HG02973 (cell line): ENCODE data around the gene ARL16.

Experiments
- ATAC-seq: cut with Tn5 transposase; IDR thresholded peaks from one replicate; pipeline ENCODE4 v1.9.1; 2021; ENCODE audit warnings: moderate library complexity; ENCODE audit not compliant: unreplicated experiment

ARL16 gene

DNA sequence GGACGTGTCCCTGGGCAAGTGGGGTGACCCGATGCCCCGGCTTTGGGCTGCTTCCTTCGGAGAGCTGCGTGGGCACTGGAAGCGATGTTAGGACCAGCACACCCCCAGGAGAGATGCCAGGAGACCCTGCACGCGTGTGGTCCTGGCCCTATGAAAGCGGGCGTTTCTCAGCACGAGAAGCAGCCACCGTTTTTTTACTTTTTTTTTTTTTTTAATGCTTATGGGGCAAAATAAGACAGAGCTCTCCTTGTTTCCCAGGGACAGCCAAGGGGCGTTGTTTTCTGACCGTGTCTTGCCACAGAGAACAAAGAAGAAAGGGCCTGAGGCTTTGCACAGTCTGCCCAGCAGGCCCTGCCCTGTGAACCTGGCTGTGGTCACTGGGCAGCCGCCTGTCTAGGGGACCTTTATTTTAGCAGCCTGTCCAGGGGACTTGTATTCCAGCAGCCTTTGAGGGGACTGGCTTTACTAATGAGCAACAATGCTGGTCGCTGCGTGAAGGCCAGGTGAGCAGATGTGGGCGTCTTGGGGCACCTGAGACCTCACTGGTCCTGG, 29.5 kb upstream of the ARL16 start:
- ATAC-seq, result no peak

DNA sequence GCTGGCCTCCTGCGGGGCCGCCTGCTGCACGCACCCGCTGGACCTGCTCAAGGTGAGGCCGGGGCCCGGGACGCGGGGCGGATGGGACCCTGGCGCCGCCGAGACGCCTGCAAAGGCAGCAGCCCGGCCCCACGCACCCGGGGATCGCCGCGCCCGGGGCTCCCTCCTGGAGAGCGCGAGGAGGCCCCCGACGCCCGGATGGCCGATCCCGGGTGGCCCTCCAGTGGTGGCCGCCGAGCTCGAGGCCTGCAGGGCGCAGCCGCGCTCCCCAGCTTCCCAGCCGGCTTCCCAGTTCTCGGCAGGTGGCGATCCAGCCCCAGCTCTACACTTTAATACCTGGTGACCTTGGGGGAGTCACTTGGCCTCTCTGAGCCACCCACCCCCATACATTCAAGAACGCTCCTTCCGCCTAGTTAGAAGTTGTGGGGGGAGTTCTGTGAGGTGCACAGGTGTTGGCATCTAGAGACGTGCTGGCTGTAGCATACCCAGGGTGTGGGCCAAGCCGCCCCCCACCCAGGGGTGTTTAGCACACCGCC, 28.9 kb upstream of the ARL16 start:
- ATAC-seq, result peak; percentile 2

DNA sequence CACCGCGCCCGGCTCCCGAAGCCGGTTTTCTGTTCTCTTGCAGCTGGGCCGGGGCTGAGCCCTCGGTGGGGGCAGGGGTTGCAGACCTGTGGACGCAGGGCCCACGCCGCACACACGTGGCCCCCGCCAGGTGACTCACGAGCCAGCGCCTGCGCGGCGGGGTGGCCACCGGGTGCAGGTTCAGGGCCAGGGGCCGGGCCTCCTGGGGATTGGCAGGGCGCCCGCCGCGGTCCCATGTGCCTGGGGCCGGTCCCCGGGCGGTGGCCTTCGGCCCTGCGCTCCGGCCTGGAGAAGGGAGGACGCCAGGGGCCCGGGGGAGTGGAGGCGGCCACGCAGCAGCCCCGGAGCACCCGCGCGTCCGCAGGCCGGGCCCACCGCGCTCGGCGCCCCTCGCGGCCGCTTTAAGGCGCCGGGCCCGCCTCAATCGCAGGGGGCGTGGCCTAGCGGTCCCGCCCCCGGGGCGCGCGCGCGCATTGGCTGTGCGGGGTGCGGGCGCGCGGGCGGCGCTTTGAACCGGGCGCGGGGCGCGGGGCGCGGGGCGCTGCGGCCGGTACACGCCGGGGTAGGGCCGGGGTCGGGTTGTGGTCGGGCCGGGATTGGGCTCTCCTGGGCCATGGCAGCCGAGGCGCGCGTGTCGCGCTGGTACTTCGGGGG, 28.3 kb upstream of the ARL16 start, which contains the start of gene SLC25A10:
Gene SLC25A10 (plus strand): TSS at position 471 of the 654 bp plus-strand sequence. CDS start 143 bp downstream, at position 614.
- peak; percentile 58 for ATAC-seq

DNA sequence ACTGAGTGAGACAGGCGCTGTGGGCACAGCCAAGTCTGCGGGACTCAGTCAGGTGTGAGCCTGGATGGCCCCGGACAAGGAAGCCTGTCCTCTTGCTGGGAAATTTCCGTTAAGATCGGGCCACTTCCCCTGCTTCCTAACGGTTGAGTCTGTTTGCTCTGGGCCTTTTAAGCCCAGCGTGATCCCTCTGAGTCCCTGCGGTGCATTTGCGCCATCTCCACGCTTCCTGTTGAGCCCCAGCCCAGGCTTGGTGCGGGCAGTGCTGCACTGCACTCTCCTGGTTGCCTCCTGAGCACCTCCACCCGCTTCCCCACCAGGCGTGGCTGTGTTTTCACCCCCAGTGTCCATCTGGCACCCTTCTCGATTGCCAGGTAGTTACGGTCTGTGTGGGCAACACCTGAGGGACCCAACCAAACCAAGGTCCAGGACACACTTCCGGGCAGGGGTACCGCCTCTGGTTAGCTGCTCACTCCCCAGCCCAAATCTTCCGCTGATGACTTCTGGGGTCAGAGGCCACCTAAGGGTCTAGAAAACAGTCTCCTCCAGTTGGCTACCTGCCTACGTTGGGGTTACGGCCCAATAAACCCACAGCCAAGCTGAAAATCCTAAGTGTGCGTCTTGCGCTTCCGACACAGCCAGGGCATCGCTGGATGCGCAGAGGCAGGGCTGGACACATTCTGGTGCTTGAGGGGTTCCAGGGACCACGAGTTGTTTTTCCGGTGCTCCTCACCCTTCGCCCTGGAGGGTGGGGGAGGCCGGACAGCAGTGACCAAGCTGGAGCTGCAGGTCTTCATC, 27.1 kb upstream of the ARL16 start:
- no peak for ATAC-seq

DNA sequence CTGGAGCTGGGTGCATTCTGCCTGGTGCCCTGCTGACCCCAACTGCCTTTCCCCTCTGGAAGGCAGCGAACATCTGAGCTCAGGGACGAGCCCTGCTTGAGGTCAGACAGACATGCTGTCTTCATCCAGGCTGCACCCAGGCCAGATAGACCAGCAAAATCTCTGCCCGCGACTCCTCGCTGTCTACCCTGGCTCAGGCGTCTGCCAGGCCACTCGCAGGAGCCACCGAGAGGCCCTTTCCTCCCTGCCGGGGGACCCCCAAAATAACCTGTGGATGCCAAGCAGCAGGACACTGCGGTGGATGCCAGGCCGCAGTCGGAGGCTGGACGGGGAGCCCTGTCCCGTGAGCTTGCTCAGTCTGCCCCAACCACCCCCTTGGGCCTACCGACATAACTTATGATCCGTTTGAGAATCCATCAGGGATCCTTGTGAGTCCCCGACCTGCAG, 25.2 kb upstream of the ARL16 start:
- no peak for ATAC-seq

DNA sequence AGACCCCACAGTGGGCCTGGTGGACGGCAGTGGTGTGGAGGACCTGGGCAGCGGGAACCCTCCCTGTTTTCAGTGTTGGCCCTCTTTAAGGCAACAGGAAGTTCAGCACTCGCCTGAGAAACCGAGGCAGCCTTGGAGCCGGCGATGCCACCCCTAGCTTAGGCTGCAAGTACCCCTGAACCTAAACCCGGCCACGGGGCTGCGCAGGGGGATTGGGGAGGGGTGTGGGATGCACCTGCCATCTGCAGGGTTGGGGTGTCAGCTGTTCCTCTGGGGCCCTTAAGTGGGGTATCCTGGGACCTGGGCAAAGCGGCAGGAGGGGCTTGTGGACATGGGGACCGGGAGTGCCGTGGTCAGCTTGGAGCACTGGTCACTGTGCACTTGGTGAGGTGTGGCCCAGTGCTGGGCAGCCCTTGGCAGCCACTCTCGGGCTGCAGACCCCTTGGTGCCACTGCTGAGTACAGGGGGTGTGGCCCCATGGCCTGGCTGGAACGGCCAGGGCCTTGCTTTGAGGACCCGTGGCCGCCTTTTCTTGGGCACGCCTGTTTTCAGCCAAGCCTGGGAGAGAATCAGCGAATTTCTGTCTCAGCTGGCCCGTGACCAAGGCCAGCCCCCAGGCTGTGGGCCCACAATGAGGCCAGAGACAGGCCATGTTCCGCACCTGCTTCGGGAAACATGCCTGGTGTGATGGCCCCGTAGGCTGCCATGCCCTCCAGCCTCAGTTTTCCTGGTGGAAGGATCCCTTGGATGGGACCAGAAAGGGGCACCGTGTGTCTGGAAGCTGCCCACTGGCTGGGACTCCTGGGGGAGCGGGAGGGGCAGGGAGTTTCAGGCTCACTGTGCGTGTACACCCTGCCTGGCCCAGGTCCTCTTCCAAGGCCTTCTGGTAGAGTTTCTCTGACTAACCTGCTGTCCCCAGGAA, 24.4 kb upstream of the ARL16 start:
- no peak for ATAC-seq

DNA sequence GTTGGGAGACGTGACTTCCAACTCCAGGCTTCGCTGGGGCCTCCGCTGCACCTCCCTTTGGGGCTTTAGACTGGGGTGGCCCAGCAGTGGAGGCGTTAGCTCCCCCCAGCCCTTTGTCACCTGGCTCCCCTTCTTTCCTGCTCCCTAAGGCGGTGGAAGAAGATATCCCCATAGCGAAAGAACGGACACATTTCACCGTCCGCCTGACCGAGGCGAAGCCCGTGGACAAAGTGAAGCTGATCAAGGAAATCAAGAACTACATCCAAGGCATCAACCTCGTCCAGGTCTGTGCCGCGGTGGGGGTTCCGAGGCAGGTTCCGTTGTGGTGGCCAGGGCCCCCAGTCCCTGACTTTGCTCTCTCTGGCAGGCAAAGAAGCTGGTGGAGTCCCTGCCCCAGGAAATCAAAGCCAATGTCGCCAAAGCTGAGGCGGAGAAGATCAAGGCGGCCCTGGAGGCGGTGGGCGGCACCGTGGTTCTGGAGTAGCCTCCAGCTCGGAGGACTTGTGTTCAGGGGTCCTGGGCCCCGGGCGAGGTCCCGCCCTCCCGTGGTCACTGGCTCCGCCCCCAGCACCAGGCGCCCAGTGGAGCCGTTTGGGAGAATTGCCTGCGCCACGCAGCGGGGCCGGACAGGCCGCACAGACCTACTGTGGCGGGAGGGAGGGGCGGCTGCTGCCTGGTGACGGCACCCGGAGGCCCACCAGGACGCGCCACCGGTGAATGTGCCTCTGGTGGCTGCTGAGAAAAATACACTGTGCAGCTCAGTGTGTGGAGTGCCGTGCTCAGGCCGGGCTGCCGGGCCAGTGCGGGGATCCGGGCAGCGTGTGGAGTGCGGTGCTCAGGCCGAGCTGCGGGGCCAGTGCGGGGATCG, 23.4 kb upstream of the ARL16 start:
- no peak for ATAC-seq

DNA sequence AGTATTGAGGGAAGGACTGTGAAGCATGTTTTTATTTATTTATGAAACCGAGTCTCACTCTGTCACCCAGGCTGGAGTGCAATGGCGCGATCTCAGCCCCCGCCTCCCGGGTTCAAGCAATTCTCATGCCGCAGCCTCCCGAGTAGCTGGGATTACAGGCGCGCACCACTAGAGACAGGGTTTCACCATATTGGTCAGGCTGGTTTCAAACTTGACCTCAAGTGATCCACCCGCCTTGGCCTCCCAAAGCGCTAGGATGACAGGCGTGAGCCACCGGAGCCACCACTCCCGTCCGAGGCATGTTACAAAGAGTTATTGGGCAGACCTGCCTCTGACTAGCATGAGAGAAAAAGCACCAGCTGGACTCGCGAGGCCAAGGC, 22.6 kb upstream of the ARL16 start:
- no peak for ATAC-seq

DNA sequence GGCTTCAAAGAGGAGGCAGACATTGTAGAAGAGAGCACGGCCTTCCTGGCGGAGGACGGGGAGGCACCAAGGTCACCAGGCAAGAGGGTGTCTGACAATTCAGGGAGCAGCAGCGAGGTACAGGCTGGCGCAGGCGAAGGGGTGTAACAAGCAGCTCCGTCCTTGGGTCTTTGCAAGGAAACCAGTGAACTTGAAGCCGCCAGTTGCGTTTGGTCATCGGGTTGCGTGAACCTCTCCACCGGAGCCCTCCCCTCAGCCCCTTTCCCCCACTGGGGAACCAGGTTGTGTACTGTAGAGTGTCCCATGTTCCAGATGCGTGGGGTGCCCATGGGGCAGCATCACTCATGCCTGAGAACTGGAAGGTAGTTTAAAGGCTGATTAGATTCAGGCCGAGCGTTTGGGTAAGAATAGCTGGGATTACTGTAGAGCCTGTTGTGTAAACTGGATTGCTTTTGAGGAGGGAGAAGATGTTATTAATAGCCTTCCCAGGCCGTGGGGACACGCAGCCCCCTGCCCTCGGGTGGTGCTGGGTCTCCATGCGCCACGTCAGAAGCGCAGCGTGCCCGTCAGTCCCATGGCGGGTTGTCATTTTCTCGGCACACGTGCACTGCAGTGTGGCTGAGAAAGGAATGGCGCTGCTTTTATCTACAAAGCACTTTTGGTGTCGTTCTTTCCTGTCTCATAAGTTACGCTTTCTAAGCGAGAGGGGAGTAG, 22.1 kb upstream of the ARL16 start:
- no peak for ATAC-seq

DNA sequence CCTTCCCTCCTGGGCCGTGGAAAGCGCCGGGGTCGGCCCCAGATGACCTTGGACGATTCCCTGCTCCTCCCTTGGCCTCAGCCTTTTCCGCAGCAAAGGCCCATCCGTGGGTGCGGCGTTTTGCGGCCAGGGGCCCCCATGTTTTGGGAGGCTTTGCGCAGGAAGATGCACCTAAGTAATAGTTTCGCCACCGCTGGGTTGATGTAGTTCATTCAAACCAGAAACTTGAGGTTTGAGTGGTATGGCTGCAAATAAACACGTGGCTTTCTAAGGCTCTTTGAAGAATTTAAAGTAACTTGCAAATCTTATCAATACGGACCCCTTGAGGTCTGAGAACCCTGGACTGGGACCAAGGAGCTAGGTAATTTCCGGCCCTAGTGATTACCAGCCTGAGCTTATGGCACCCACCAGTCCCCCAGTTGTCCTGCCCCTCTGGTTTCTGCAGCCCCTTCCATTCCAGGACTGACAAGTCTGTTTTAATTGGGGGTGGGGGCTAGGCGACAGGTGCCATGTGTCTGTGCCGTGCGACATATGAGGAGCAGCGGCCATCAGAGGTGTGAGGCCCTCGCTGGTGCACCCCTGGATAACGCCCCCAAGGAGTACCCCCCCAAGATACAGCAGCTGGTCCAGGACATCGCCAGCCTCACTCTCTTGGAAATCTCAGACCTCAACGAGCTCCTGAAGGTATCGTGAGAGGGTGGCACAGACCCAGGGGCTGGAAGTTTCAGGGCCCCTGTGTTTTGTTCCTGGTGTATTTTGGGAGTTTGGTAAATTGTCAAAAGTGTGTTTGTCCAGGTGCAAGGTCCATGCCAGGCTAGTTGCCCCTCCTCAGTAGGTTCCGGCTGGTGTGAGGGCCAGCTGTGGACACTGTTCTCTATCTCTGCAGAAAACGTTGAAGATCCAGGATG, 20.4 kb upstream of the ARL16 start:
- peak; percentile 5 for ATAC-seq

DNA sequence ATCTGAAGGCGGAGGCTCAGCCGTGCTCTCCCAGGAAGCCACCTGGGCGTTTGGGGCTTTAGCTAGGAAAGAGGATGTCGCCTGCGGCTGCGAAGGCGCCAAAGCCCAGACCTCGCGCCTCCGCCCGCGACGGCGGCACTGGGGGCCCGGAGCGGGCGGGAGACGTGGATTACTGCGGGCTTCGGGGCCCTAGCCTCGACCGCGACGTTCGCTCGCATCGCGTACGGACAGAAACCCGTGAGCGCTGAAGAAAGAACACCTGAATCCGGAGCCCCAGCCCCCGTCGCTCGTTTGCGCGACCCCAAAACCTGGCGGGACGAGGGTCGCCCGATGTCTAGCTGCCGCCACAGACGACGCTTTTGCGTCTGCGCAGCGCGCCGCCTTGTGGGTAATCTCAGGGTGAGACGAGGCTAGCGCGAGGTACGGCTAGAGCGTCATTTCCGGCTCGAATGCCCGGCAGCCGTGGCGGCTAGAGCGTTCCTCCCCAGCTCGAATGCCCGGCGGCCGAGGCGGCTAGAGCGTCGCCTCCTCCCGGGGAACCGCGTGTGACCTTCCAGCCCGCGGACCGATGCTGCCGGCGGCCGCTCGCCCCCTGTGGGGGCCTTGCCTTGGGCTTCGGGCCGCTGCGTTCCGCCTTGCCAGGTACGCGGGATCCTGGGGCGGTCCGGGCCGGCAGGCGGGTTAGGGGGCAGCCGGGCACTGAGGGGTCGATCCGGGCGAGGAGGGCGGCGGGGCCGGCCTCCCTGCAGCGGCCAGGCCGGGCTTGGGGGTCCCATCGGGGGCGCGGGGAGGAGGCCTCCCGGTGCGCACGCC, 19.5 kb upstream of the ARL16 start, which contains the start of gene MRPL12:
Gene MRPL12 (plus strand): TSS at position 434 of the 813 bp plus-strand sequence. CDS start 135 bp downstream, at position 569.
- peak; percentile 66 for ATAC-seq

DNA sequence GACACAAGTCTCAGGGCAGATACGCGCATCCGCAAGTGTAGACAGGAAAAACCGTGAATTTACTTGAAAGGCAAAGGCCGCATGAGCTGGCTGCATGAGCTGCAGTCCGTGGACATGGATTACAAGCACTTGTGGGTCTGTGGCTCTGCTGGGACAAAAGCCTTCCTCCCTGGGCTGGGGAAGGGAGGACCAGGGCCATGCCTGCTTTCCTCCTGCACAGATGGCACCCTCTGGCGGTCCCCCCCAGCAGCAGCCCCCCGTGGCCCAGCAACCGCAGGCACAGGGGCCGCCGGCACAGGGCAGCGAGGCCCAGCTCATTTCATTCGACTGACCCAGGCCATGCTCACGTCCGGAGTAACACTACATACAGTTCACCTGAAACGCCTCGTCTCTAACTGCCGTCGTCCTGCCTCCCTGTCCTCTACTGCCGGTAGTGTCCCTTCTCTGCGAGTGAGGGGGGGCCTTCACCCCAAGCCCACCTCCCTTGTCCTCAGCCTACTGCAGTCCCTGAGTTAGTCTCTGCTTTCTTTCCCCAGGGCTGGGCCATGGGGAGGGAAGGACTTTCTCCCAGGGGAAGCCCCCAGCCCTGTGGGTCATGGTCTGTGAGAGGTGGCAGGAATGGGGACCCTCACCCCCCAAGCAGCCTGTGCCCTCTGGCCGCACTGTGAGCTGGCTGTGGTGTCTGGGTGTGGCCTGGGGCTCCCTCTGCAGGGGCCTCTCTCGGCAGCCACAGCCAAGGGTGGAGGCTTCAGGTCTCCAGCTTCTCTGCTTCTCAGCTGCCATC, 17.9 kb upstream of the ARL16 start:
- ATAC-seq, result no peak

DNA sequence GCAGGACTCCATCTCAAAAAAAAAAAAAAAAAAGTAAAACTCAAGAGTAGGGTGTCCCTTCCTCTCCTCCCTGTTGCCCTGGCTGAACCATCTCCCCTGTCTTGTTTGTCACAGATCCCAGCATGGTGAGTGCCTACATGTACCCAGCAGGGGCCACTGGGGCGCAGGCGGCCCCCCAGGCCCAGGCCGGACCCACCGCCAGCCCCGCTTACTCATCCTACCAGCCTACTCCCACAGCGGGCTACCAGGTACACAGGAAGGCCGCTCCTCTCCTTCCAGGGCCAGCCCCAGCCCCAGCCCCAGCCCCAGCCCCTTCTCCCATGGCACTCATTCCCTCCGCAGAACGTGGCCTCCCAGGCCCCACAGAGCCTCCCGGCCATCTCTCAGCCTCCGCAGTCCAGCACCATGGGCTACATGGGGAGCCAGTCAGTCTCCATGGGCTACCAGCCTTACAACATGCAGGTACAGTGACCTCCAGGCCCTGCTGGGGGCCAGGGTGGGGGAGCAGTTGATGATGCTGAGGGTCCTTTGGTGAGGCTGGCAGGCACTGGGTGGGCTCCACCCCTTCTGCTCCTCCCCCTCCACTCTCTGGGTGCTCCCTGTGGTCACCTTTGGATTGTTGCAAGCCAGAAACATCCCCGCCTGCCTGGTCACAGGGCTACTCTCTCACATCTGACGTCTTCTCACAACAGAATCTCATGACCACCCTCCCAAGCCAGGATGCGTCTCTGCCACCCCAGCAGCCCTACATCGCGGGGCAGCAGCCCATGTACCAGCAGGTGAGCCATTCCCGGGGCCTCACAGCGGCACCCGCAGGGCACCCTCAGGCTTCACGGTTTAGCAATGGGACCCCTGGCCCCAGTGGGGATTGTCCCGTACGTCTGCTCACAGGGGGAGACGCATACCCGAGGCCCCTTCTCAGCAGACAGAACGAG, 17.0 kb upstream of the ARL16 start:
- ATAC-seq, result no peak

DNA sequence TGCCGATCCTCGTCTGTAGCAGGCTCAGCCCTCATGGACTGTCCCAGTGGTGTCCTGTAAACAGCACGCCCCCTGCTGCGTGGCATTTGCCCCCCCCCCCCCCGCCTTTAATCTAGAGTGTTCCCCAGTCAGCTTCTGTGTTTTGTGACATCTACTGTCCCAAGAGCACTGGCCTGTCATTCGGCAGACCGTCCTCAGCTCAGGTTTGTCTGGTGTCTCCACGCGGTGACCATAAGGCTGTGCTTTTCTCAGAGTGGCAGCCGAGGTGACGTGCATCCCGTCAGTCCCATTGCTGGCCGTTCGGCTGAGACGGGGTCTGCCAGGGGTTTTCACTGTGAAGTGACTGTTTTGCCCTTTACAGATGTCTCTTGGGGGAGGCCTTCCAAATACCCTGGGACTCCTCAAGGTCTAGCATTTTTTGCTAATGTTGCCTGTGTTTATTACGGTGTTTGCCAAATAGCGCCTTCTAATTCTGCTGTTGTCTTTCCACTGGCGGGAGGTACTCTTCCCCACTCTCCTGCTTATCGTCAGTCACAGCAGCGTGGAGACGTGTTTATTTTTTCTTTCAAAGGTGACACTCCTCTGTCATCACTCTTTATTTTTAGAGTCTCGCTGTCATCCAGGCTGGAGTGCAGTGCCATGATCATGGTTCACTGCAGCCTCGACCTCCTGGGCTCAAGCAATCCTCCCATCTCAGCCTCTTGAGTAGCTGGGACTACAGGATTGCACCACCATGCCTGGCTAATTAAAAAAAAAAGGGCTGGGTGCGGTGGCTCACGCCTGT, 13.9 kb upstream of the ARL16 start:
- no peak for ATAC-seq
